NCI-H2227 treated with DMSO at 0.1 percent for 48 hours (cell line): ENCODE measurements around the gene PRF1.
"Not testable (repeated sequence)": the region's sequence is repeated elsewhere in the genome, so short reads cannot be mapped to it uniquely, and the experiment has no call there.

Experiments
- DNase-seq: peaks from one replicate; lab custom pipeline; 2025; lab: John Stamatoyannopoulos, UW

The PRF1 gene

DNA sequence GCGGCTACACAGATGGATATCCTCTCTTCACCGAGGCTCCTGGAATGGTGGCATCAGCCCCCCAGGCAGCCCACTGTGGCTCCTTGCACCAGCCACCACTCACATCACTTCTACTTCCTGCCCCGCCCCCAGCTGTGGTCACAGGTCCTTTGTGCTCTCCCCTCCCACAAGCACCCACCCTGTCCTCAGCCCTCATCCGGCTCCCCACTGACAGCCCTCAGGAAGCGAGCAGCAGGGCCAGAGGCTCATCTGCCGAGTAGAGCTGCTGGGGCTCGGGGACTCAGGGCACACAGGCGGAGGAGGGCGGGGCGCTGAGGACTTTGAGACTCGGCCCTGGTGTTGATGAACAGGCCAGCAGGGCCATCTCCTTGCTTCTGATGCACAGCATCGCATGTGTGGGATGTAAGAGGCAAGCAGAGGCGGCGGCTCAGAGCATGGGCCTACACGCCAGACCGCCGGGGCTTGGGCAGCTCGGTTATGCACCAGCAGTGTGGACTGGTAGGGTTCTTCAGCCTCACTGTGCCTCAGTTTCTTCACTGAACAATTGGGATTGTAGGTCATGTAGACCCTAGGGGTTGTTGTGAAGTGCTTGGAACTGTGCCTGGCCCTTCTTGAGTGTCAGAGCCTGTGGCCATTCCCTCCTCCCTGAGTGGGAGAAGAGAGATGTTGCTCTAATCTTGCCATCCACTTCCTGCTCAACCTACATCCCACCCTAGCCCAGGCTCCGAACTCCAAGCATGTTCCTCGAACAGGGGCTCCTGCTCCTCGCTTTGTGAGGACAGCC is at the start of gene PRF1:
Gene PRF1 (minus strand): TSS at position 77 of the 784 bp plus-strand sequence. CDS start 1,839 bp downstream, outside the sequence.
- no peak for DNase-seq

DNA sequence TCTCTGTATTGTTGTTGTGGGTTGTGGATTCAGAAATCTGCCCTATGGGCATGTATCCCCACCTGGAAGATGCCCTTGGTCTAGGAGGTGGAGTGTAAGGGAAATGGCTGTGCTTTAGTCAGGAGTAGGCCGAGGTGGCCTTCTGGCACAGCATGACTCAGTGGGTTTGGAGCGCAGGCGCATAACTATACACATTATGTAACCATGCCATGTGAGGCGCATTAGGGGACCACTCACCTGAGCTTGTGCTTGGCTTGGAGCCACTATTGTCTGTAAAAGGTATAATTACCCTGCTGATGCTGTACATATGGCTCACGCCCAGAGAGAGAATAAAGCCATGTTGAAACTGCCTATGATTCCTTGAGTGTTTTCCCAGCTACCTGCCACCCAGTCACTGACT is 49.1 kb upstream of the PRF1 start:
- no peak for DNase-seq

- no peak for DNase-seq
These were observed 48.2 kb upstream of the PRF1 start for GRCh38 chr10:70650718-70651117.

GRCh38 chr10:70650104-70650503 is 47.6 kb upstream of the PRF1 start:
- no peak for DNase-seq

DNA sequence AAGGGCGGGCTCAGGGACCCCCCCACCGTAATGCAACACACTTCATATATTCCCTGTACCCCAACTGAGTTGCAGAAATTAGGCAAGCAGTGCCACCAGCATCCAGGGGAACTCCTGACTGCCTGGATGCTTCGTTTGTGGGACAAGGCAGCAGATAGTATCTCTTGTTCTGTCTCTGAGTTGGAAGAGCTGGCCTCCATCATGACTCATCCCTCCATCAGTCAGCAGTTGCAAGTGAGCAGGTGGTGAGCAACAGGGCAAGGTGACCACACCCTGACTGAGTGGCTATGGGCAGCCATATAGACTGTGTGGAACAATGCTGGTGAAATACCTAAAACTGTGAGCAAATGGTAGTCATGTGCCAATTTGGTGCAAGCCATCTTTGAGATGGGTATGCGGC is 47.0 kb upstream of the PRF1 start:
- DNase-seq, result no peak

- DNase-seq, result no peak
These were observed 45.9 kb upstream of the PRF1 start for GRCh38 chr10:70648427-70648826.

DNA sequence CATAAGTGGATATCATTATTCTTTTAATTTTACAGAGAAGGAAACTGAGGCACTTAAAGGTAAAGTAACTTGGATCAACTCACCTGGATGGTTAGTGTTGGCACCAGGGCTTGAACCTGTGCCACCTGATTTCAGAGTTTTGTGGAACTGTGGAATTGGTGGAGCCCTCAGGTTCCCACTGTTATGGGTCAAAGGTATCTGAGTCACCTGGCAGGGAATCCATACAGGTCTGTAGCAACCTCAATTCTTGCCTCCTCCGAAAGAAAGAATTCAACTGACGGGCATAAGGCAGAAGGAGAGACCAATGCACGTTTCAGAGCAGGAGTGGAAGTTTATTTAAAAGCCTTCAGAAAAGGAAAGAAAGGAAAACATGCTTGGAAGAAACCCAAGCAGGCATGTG is 44.5 kb upstream of the PRF1 start:
- DNase-seq, result no peak

DNA sequence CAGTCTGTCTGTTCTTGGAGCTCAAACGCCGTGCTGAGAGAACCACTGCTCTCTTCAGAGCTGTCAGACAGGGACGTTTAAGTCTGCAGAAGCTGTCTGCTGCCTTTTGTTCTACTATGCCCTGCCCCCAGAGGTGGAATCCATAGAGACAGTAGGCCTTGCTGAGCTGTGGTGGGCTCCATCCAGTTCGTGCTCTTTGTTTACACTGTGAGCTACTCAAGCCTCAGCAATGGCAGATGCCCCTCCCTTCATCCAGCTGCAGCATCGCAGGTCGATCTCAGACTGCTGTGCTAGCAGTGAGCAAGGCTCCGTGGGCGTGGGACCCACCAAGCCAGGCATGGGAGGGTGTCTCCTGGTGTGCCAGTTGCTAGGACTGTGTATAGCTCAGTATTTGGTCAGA is 42.4 kb upstream of the PRF1 start:
- not testable (repeated sequence) for DNase-seq

DNA sequence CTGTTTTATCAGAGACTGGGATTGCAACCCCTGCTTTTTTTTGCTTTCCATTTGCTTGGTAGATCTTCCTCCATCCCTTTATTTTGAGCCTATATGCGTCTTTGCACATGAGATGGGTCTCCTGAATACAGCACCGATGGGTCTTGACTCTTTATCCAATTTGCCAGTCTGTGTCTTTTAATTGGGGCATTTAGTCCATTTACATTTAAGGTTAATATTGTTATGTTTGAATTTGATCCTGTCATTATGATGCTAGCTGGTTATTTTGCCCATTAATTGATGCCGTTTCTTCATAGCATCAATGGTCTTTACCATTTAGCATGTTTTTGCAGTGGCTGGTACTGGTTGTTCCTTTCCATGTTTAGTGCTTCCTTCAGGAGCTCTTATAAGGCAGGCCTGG is 40.7 kb upstream of the PRF1 start:
- DNase-seq, result not testable (repeated sequence)

- DNase-seq, result not testable (repeated sequence)
These were observed 37.3 kb upstream of the PRF1 start for GRCh38 chr10:70639640-70640383.

DNA sequence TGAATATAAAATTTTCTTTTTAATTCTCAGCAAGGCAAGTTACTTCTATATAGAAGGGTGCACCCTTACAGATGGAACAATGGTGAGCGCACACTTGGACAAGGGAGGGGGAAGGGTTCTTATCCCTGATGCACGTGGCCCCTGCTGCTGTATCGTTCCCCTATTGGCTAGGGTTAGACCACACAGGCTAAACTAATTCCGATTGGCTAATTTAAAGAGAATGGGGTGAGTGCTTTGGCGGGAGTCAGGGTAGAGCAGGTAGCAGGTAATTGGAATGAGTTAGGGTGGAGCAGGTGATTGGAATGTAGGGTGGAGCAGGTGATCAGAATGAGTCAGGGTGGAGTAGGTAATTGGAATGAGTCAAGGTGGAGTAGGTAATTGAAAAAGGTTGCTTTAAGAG is 32.0 kb upstream of the PRF1 start:
- DNase-seq, result not testable (repeated sequence)

GRCh38 chr10:70634011-70634410 is 31.5 kb upstream of the PRF1 start:
- no peak for DNase-seq

- not testable (repeated sequence) for DNase-seq
These were observed 29.2 kb upstream of the PRF1 start for GRCh38 chr10:70631735-70632134.

DNA sequence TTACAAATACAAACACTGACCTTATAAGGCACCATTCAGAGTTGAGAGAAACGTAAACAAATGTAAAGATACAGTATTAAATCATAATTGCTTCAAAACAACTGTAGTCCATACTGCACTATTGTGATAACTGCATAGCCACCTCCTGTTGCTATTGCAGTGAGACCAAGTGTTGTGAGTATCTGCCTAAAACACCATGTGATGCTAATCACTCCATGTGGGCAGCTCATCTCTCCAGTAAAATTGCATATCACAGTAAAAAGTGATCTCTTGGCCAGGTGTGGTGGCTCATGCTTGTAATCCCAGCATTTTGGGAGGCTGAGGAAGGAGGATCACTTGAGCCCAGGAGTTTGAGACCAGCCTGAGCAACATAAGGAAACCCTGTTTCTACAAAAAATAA is 26.8 kb upstream of the PRF1 start:
- DNase-seq, result no peak

DNA sequence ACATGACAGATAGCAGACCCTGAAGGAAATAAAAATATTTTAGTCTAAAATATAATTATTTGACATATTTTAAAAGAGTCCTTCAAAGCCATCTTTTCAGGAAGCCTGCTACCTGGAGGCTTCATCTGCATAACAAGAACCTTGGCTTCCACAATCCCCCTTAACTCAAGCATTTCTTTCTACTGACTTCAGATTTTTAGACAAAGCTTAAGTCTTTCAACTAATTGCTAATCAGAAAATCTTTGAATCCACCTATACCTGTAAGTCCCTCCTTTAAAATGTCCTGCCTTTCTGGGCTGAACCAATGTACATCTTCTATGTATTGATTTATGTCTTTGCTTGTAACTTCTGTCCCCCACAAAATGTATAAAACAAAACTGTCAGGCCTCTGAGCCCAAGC is 23.5 kb upstream of the PRF1 start:
- no peak for DNase-seq

- DNase-seq, result no peak
These were observed 20.7 kb upstream of the PRF1 start for GRCh38 chr10:70622981-70623844.

DNA sequence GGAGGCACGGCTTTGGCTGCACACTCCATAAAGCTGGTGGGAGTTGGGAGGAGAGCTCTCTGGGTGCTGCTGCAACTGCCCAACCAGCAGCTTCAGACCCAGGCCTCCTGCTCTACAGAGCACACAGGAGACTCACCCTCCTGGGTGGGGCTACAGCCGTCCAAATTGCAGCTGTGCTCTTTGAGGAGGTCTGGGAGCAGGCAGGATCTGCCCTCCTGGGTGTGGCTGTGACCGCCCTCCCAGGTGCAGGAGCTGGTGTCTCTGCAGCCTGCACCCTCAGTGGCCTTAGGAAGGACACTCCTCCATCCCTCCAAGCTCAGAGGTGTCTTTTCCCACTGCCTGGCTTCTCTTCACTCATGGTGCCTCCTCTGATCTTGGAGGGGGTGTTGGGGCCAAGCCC is 20.0 kb upstream of the PRF1 start:
- no peak for DNase-seq

GRCh38 chr10:70621503-70622078 is 19.1 kb upstream of the PRF1 start:
- no peak for DNase-seq

DNA sequence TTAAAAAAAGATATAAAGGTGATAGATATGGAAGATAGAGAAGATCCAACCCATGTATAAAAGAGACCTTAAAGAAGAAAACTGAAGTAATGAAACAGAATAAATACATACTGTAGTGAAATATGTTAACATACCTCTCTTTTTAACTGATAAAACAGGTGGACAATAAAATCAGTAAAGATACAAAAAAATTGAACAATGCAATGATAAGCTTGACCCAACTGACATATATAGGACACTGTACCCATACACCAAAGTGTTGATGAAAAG is 17.4 kb upstream of the PRF1 start:
- no peak for DNase-seq

GRCh38 chr10:70619271-70620019 is 16.9 kb upstream of the PRF1 start:
- DNase-seq, result no peak

DNA sequence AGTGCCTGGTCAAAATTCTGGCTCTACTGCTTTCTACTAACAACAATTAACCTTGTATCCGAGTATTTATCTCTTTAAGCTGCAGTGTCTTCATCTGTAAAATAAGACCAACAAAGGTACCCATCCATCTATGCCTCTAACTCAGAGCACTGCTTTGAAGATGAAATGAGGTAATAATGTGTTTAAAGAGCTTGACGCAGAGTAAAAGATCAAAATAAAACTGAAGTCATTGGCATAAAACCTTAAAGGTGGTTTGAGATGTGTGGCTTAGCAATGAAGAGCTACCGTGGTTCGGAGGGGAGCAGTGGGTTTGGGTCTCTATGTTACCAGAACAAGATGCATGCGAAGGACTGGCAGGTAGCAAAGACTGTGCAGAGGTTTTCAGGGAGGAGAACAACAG is 16.1 kb upstream of the PRF1 start:
- DNase-seq, result no peak
